A673 (cell line): Measurements from ENCODE around the gene SLC35E3. TPM values are rescaled to one million over a fixed set of nuclear protein-coding genes. Genes with fewer than 3 reads are reported as not detected.

Experiments used
- BruUV-seq: library from RNA; stranded (reverse); fragments of 400-500 nt; replicated peaks from 2 replicates; lab custom pipeline; 2021; lab: Mats Ljungman, UMichigan
- CTCF ChIA-PET: fragments of 300-600 bp; sonication (Branson Sonifier 250); formaldehyde crosslinking; loops from one replicate; lab custom pipeline; 2022; ENCODE audit warnings: antibody characterized with exemption; lab: Charles Lee
- POLR2A ChIA-PET: fragments of 300-600 bp; sonication (Branson Sonifier 250); formaldehyde crosslinking; loops from one replicate; lab custom pipeline; 2022; ENCODE audit warnings: antibody characterized with exemption; ENCODE audit not compliant: low non-redundant PET; lab: Charles Lee
- DNase-seq: peaks from one replicate; pipeline ENCODE4 v3.0.0-alpha.2; 2015; ENCODE audit warnings: low spot score
- H3K27ac ChIP-seq: fragments of 200-600 bp; sonication (generic); 2 replicates; pipeline ENCODE4 v1.5.1; 2016; ENCODE audit warnings: mixed run types, low read depth, mild to moderate bottlenecking, mixed read lengths, antibody characterized with exemption, low read length; ENCODE audit not compliant: poor library complexity, severe bottlenecking
- H3K27me3 ChIP-seq: fragments of 200-600 bp; sonication (generic); replicated peaks from 2 replicates; pipeline ENCODE4 v1.6.1; 2017; ENCODE audit warnings: mixed run types, low read depth, mild to moderate bottlenecking, mixed read lengths, antibody characterized with exemption, low read length; ENCODE audit not compliant: insufficient read depth, poor library complexity
- H3K36me3 ChIP-seq: fragments of 200-600 bp; sonication (generic); 2 replicates; pipeline ENCODE4 v1.6.1; 2016; ENCODE audit warnings: mixed run types, mild to moderate bottlenecking, mixed read lengths, antibody characterized with exemption, low read length; ENCODE audit not compliant: insufficient read depth, poor library complexity, severe bottlenecking
- H3K4me1 ChIP-seq: fragments of 200-600 bp; sonication (generic); 2 replicates; pipeline ENCODE4 v1.6.1; 2017; ENCODE audit warnings: mixed run types, mild to moderate bottlenecking, mixed read lengths, antibody characterized with exemption, low read length; ENCODE audit not compliant: insufficient read depth, poor library complexity, severe bottlenecking
- H3K4me3 ChIP-seq: fragments of 200-600 bp; sonication (generic); 2 replicates; pipeline ENCODE4 v1.5.1; 2016; ENCODE audit warnings: low read depth, mixed run types, mild to moderate bottlenecking, mixed read lengths, low read length; ENCODE audit not compliant: poor library complexity, severe bottlenecking
- H3K9me3 ChIP-seq: fragments of 200-600 bp; sonication (generic); 2 replicates; pipeline ENCODE4 v1.6.1; 2016; ENCODE audit warnings: mixed run types, low read depth, mild to moderate bottlenecking, mixed read lengths, antibody characterized with exemption, low read length; ENCODE audit not compliant: poor library complexity, severe bottlenecking
- EZH2 ChIP-seq: fragments of 200-600 bp; sonication (generic); IDR thresholded peaks from 2 replicates; pipeline ENCODE4 v1.6.1; 2017; ENCODE audit warnings: borderline replicate concordance, low read depth, mild to moderate bottlenecking, mixed read lengths, antibody characterized with exemption, low read length; ENCODE audit not compliant: poor library complexity, severe bottlenecking
- intact Hi-C: fragments of 100-400 bp; cut with micrococcal nuclease; formaldehyde crosslinking; loops from one replicate; pipeline ENCODE4 v1.10.0; 2022; ENCODE audit not compliant: unreplicated experiment
- total RNA-seq: library from RNA; stranded (reverse); gene quantifications from 2 replicates; pipeline ENCODE4 v1.2.3, GENCODE V29; 2021
- TF ChIP-seq, protein P1 (sequence below): fragments of 300-800, 200-600 bp; sonication (generic); conservative IDR thresholded peaks from 2 replicates; pipeline ENCODE4 v1.5.1; 2017; ENCODE audit warnings: low read depth, mild to moderate bottlenecking, antibody characterized with exemption, low read length, moderate library complexity, mixed read lengths

SLC35E3 gene
- total RNA-seq, 1 experiment from 2014 or later = 10.1 TPM

DNA sequence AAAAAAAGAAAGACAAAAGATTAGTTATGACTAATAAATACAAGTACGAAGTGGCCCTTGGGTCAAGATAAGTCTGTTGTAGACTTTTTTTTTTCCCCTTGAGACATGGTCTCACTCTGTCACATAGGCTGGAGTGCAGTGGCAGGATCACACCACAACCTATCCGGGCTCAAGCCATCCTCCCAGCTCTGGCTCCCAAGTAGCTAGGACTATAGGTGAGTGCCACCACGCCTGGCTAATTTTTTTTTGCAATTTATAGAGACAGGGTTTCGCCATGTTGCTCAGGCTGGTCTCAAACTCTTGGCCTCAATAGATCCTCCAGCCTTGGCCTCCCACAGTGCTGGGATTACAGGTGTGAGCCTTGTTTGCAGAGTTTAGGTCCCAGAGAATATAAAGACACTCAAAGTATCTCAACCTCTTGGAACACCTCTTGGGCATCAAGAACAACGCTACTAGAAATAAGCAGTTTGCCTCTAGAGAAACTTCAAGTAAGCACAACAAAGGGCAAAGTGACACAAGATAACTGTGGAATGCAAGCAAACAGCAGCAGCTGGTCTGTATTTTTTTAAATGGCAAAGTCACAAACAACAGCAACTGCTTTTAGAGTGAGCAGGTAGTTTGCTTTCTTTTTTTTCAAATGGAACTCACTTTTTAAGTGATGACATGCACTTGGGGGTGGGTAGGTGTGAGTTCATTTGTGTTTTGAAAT, 58.1 kb downstream of the SLC35E3 start:
- Histone ChIP-seq H3K36me3 (peaks cover 1% of the 10 kb centered on the region), H3K27ac (no peak overlapping the region), H3K27me3 (no peaks in the 10 kb centered on the region), H3K4me3 (no peak overlapping the region), H3K4me1 (no peaks in the 10 kb centered on the region), H3K9me3 (no peaks in the 10 kb centered on the region)
- no peak for TF ChIP-seq EZH2
- TF ChIP-seq, protein P1, sequence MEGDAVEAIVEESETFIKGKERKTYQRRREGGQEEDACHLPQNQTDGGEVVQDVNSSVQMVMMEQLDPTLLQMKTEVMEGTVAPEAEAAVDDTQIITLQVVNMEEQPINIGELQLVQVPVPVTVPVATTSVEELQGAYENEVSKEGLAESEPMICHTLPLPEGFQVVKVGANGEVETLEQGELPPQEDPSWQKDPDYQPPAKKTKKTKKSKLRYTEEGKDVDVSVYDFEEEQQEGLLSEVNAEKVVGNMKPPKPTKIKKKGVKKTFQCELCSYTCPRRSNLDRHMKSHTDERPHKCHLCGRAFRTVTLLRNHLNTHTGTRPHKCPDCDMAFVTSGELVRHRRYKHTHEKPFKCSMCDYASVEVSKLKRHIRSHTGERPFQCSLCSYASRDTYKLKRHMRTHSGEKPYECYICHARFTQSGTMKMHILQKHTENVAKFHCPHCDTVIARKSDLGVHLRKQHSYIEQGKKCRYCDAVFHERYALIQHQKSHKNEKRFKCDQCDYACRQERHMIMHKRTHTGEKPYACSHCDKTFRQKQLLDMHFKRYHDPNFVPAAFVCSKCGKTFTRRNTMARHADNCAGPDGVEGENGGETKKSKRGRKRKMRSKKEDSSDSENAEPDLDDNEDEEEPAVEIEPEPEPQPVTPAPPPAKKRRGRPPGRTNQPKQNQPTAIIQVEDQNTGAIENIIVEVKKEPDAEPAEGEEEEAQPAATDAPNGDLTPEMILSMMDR = no peak
- no peak for DNase-seq
- CTCF ChIA-PET = no interaction called here
- POLR2A ChIA-PET = no interaction called here
- no TSS peak for BruUV-seq
- intact Hi-C loops = loop anchor here (10.0 kb wide), 1 partner anchor 579 kb away; the partner anchor contains the start of gene IL26

DNA sequence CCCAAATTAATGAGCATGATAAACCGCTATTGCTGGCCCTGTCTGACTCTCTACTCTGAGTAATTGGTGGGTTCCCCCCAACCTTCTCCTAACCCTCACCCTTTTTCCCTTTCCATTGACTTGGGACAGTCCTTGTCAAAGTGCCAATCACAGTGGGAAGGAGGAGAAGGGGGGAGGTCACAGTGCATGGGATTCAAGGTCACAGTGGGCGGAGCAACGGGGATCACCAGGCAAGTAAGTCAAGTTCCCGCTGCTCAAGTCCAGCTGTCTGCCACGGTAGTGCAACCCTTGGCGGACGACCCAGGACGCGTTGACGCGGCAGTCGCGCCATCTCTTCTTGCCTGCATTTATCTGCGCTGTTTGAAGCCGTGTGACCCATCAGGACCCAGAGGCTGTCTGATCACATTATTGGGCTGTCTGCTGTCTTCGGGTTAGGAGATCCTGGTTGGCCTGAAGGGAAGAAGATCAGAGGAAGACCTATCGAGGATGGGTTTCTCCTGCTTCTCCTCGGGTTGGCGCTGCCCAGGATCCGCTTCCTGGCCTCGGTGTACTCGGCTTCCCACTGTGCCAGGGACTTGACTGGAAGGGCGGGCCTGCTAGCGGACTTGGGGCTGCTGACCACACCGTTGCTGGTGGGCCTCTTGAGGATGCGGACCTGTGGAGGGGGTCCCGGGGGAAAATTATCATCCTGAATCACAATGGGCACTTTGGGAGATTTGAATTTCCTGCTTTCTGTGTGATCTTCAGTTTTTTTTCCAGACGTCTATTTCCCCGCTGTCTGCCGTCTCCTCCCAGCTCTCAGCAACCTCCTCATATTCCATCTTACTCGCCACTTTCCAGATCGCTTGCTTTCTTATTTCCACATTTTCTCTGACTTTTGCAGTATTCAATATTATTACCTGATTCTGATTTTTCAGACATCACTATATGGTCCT, 58.9 kb downstream of the SLC35E3 start:
- Histone ChIP-seq H3K4me3 (no peak overlapping the region), H3K27ac (no peak overlapping the region), H3K36me3 (peaks cover 9% of the 10 kb centered on the region), H3K4me1 (no peaks in the 10 kb centered on the region), H3K9me3 (no peaks in the 10 kb centered on the region), H3K27me3 (no peaks in the 10 kb centered on the region)
- CTCF ChIA-PET = no interaction called here
- intact Hi-C loops = loop anchor here (10.0 kb wide), 1 partner anchor 580 kb away; the partner anchor contains the start of gene IL26
- DNase-seq = no peak
- POLR2A ChIA-PET = no interaction called here
- no TSS peak for BruUV-seq
- no peak for TF ChIP-seq EZH2
- TF ChIP-seq, protein P1 = no peak

DNA sequence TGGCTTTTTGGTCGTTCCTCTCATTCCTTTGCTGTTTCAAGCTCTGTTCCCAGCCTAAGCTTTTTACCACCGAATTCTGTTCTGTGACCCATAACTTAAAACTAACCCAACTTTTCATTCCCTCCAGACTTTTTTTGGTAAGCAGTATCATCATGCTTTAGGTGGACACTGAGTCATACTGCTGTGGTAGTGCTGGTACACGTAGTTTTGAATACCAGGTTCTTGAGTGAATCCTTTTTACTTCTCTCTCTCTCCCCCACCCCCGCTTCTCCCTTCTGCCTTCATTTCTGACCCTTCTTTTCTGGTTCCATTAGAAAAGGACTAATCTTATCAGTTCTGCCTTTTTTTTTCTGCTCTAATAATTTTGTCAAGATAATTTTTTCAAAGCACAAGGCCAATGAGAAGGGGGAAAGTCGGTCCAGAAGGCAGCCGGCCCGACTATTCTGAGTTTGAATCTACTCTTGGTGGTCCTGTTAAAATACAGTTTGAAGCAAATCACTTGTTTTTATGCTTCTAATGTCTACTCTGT, 59.7 kb downstream of the SLC35E3 start:
- no peaks in the 10 kb centered on the region for H3K27me3 ChIP-seq
- ChIA-PET CTCF (no interaction called here), POLR2A (no interaction called here)
- H3K4me1 ChIP-seq = no peaks in the 10 kb centered on the region
- TF ChIP-seq, protein P1 = no peak
- TF ChIP-seq EZH2 = no peak
- no peak overlapping the region for H3K27ac ChIP-seq
- no TSS peak for BruUV-seq
- no peak for DNase-seq
- no peaks in the 10 kb centered on the region for H3K9me3 ChIP-seq
- H3K4me3 ChIP-seq = no peak overlapping the region
- peaks cover 17% of the 10 kb centered on the region for H3K36me3 ChIP-seq
- intact Hi-C loops = loop anchor here (10.0 kb wide), 1 partner anchor 581 kb away; the partner anchor contains the start of gene IL26
